Skin epidermis (tissue), 12 donors: ENCODE results near the gene KSR1.

Experiments
- H3K27ac ChIP-seq, 21 experiments: fragments of 200-600 bp; sonication (generic) in 11 of 21; one replicate each; pipeline ENCODE4 v1.5.0; 2020; ENCODE audit warnings: mild to moderate bottlenecking in 3 of 21, inconsistent platforms in 2 of 21, moderate library complexity in 2 of 21
- H3K4me3 ChIP-seq, 7 experiments: fragments of 200-600 bp; sonication (generic) in 2 of 7; one replicate each; pipeline ENCODE4 v1.5.0; 2020; ENCODE audit warnings: inconsistent platforms in 2 of 7, mild to moderate bottlenecking in 2 of 7, moderate library complexity in 1 of 7

The KSR1 gene

DNA sequence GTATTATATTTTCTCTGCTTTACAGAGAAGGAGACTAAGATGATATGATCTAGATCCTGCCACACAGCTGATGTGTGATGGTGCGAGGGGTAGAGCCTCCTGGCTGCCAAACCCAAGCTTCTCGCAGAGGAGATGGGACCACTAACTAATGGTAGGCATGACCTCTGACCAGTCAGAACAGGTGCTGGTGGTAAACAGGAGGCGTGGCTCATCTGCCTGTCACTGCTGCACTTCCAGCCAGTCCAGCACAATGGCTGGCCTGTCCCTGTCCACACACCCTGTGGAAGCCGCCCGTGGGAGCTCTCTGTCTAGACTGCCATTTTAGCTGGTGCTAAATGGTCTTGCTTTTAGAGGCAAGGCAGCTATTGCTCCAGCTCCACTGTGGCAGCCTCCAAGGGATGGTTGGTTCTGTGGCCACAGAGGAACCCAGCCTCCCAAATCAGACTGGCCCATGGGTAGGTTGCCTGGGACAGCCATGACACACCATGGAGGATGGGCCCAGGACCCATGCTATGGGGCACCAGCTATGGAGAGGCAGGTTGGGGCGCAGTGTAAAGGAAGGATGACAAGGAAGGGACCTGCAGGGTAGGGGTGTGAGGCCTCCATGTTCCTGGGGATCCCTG lies 86.7 kb downstream of the KSR1 start:
- Histone ChIP-seq H3K27ac (peak overlapping the region in 3 of 21 experiments; percentile 19 to 44 (median 28)), H3K4me3 (no peak overlapping the region)

DNA sequence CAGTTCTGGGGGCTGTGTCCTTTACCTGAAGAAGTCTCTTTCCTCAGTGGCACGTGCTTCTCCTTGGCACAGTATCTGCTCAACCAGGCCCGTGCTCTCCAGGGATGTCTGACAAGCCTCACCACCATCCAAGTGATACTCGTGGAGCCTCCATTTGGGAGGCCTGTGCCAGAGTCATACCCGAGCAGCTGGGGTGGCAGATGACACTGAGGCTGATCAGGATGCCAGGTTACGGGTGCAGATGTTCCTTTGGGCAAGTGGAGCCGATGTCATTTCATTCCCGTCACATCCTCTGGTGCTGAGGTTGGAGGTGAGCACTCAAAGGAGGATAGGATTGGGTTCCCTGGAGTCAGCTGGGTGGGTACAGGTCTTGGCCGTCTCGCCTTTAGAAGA lies 87.2 kb downstream of the KSR1 start:
- Histone ChIP-seq H3K4me3 (no peak overlapping the region), H3K27ac (peak overlapping the region in 2 of 21 experiments; percentile 19 to 28)

GRCh38 chr17:27543958-27544349 lies 87.7 kb downstream of the KSR1 start:
- Histone ChIP-seq H3K4me3 (no peak overlapping the region), H3K27ac (peak overlapping the region in 1 of 21 experiments; percentile 21)

- H3K27ac ChIP-seq: peak overlapping the region in 4 of 21 experiments; percentile 5 to 35 (median 18)
- H3K4me3 ChIP-seq: no peak overlapping the region
Observed at GRCh38 chr17:27544350-27545131, 88.3 kb downstream of the KSR1 start.

DNA sequence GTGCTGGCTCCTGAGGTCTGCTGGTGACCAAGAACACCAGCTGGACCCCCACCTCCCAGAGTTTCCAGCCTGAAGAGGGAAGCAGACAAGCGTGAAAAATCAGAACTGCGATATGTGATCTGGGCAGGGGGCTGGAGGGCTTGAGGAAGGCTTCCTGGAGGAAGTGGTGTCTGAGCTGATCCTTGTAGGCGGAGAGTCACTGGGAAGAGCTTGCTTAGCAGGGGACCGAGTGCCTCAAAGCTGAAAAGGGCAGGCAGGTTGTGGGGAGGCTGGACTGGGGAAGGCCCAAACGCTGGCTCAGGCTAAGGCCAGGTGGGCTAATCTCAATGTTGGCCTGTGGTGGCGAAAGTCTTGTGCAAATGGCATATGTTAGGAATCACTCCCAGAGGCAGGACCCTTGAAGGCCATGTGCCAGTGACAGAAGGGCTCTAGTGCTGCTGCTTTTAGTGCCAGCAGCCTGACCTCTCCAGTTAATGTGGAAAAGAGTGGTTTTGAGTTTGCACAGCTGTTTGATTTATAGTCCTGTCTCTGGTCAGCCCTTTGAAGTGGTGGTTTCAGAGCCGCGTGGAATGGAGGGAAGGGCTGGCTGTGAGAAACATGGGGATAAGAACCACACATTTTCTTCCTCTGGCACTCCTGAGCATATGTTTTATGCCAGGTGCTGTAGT lies 89.4 kb downstream of the KSR1 start:
- peak overlapping the region in 1 of 21 experiments; percentile 3 for H3K27ac ChIP-seq
- H3K4me3 ChIP-seq: no peak overlapping the region

DNA sequence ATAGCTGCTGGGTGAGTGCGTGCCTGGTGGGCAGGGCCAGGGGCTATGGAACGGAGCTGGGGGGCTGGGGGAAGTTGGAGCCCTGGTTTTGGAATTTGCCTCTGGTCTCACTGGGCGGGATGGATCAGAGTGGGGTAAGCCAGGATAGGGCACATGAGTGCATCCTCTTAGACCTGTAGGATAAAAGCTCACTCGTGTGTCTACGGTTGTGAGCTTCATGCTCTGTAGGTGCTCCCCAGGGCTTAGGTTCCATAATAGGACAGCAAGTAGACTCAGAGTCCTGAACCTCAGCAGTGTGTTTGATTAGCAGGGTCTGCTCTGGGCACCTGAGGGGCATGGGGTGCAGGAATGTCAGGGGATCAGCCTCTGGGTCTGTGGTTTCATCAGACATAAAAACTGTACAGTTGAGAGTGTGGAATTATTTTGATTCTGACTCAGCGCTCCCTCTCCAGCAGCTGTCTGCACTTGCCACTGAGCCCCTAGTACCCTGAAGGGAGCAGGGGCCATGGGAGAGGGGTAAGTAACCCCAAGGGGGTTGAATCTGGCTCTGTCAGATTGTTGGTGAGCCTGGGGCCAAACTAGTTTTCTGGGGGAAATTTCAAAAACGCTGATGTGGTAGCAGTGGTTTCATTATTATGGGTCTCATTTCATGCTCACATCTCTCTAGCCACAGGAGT lies 90.5 kb downstream of the KSR1 start:
- H3K27ac ChIP-seq: peak overlapping the region in 1 of 21 experiments; percentile 3
- H3K4me3 ChIP-seq: no peak overlapping the region

DNA sequence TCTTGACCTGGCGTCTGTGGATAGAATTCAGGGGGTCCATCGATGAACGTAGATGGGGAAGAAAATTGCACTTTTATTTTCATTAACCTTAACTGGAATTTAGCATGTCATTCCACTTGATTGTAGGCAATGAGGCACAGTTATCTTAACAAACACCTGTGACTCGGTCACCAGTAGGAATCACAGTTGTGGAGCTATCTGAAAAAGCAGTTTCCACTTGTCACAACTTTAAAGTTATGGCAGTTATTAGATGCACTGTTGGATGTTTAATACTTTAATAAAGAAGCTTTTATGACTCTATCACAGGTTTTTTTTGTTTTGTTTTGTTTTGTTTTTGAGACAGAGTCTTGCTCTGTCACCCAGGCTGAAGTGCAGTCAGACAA lies 91.0 kb downstream of the KSR1 start:
- Histone ChIP-seq H3K27ac (no peak overlapping the region), H3K4me3 (no peak overlapping the region)

- Histone ChIP-seq H3K27ac (no peak overlapping the region), H3K4me3 (no peak overlapping the region)
Observed at GRCh38 chr17:27548369-27548768, 92.1 kb downstream of the KSR1 start.

DNA sequence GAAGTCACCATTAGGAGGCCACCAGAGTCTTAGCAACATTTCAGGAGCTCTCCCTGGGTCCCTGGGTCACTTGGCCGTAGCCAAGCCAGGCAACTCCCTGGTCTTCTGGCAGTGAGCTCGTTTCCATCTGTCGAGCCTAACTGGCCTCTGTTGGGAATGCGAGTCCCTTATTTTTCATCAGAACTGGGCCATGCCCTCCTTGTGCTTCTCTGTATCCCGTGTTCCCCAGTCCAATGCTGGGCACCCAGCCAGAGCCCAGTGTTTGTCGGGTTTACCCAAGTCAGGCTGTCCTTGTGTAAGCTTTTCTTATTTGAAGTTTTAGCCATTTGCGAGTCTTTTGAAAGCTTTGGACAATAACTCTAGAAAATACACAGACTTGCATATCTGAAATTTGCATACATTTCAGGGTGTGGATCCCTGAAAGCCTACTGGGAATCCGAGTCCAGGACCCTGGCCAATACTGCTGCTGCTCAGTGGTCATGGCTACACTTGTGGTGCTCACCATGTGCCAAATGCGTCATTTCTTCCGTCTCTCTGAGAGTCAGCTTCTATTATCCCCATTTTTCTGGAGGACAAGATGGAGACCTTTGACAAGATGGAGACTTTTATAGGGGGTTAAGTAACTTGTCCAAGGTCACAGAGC lies 93.1 kb downstream of the KSR1 start:
- Histone ChIP-seq H3K4me3 (no peak overlapping the region), H3K27ac (peak overlapping the region in 1 of 21 experiments; percentile 35)

DNA sequence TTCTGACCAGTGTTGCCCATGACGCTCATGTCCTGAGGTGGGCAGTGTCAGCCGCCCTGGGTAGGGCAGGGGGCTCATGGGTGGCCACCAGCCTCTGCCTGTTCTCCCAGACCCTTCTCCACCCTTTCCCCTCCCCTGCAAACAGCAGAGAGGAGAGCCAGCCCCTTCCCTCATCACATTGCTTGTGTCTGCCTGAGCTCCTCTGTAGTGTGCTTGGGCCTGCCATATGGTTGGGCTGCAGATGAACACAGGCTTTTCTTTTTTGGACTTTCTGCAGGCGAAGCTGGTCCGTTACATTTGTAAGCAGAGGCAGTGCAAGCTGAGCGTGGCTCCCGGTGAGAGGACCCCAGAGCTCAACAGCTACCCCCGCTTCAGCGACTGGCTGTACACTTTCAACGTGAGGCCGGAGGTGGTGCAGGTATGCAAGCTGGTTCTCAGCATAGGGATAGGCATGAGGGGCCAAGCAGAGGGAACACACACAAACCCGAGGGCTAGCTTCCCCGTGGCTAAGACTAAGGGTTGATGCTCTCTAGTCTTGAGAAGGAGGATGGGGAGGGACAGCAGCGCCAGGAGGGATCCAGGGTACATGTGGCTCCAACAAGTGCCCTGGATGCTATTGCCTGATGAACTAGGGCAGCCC lies 94.2 kb downstream of the KSR1 start:
- H3K27ac ChIP-seq: no peak overlapping the region
- H3K4me3 ChIP-seq: no peak overlapping the region

DNA sequence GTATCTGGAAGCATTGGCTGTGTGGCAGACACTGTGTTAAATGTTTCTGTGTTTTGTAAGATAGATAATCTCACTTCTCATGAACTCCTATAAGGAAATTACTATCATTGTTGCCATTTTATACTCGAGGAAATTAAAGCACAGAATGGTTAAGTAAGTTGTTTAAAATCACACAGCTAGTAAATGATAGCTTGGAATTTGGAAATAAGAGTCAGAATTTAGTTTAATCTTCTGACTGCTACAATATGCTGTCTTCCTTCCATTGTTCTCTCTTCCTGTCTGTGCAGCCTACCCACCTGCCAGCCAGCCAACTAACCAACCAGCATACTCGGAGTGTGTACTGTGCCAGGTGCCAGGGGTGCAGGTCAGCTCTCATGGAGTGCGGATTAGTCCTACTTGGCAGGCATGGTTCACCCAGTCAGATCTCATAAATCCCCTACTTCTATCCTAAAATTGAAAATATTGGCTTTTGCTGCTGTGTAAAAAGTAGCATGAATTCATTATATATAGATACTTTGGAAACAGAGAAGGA lies 94.8 kb downstream of the KSR1 start:
- Histone ChIP-seq H3K27ac (no peak overlapping the region), H3K4me3 (no peak overlapping the region)

DNA sequence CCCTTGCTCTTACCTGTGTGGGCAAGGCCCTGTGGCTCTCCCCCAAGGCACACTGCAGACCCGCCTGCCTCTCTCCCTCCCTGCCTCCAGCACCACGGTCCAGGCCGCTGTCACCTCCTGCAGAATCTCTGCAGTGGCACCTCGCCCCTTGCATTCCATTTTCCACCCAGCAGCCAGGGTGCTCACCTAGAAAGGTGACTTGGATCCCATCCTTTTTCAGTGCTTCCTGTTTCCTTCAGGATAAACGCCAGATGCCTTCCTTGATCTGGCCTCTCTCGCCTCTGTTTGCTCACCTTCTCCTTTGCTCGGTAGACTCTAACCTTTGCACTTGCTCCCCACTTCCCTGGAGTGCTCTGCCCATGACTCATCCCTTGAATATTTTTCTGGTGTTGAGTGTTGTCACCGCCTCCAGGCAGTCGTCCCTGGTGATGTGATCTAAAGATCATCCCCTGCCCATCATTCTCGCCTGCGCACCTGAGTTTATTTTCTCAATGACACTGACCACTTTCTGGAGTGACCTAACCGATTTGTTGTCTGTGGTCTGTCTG lies 95.5 kb downstream of the KSR1 start:
- no peak overlapping the region for H3K27ac ChIP-seq
- no peak overlapping the region for H3K4me3 ChIP-seq

DNA sequence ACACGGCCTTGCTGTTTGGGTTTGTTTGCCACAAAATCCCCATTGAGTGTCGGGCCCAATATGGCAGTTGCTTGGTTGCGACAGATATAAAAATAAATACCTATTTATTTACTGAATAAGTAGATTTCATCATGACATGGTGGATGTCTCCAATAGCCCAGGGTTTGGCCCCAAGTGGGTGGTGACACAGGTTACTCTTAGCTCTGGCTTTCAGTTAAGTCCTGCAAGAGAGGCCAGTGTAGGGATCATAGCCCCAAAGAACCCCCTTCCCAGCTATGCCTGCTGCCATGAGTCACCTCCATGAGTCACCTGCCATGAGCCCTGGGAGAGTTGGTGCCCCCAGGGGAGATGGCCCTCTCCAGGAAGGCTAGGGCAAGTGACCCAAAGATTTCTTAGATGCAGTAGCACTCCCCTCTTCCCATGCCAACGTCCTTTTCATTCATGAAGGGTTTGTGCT lies 96.1 kb downstream of the KSR1 start:
- peak overlapping the region in 2 of 21 experiments; percentile 6 to 74 for H3K27ac ChIP-seq
- no peak overlapping the region for H3K4me3 ChIP-seq

GRCh38 chr17:27553019-27553511 lies 96.8 kb downstream of the KSR1 start:
- peak overlapping the region in 7 of 21 experiments; percentile 1 to 74 (median 37) for H3K27ac ChIP-seq
- no peak overlapping the region for H3K4me3 ChIP-seq

DNA sequence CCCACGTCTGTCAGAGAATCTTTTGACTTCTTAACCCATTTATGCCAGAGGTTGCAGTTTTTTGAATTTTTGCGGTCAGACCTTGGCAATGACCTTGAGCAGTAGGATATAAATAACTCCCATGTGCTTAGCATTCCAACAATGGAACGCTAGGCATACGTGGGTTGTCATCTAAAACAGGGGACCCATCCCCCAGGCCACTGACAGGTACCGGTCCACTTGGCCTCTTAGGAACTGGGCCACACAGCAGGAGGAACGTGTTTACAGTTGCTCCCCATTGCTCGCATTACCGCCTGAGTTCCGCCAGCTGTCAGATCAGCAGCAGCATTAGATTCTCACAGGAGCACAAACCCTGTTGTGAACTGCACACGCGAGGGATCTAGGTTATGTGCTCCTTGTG lies 97.9 kb downstream of the KSR1 start:
- H3K27ac ChIP-seq: no peak overlapping the region
- no peak overlapping the region for H3K4me3 ChIP-seq

DNA sequence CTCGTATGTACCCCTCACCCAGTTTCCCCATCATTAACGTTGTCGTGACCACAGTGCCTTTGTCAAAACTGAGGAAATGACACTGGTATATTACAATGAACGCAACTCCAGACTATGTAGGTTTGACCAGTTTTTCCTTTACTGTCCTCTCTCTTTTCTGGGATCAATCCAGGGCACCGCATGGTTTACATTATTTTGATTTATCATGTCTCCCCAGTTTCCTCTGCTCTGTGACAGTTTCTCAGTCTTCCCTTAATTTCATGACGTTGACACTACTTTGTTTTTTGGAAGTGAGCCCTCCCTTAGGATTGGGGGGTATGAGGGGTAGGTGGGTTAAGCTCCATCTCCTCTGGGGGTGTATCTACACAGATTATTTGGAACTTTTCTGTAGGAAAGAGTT lies 98.7 kb downstream of the KSR1 start:
- no peak overlapping the region for H3K27ac ChIP-seq
- no peak overlapping the region for H3K4me3 ChIP-seq

DNA sequence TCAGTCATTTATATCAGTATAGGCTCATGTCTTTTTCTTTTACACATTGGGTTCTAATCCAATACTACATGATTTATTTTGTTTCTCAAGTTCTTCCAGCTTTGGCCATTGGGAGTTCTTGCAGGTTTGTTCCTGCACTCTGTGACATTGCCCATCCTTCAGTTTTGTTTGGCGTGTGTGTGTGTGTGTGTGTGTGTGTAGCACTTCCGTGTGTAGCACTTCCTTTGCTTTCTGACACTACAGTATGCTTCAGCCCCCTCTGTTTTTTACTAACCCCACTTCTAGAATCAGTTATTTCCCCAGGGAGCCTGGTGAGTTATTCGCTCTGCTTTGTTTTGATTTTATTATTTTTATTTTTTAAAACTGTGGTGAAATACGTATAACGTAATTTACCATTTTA lies 99.1 kb downstream of the KSR1 start:
- H3K27ac ChIP-seq: no peak overlapping the region
- no peak overlapping the region for H3K4me3 ChIP-seq

DNA sequence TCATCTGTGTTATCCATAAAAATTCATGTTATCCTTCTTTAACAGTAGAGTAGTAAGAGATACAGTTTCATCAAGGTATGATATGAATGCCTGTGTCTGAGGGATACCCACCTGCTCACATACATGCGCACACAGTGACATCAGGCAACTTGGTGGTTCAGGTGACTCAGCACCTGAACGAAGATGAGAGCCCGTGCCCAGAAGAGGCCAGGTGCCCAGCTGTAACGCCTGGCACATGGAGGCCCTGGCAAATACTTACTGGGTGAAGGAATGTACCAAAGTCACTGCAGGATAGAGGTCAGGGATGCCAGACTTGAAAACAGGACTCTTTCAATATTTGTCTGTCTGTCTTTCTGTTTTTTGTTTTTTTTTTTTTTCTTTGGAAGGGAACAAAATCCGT lies 102.1 kb downstream of the KSR1 start:
- Histone ChIP-seq H3K4me3 (no peak overlapping the region), H3K27ac (no peak overlapping the region)
